Thyroid gland (tissue), 4 donors: ENCODE measurements around the gene RAMAC. TPM values are rescaled to one million over a fixed set of nuclear protein-coding genes. Genes with fewer than 3 reads are reported as not detected.

Source experiments
- DNase-seq, 2 donors: peaks; one replicate each; pipeline ENCODE4 v3.0.0-alpha.2; 2019
- H3K27ac ChIP-seq, 3 donors: fragments of 200-600 bp; sonication (generic); 1 replicate in 2 of 3; 2 replicates in 1 of 3; pipeline ENCODE4 v1.5.1; 2016 to 2019; ENCODE audit warnings: mild to moderate bottlenecking in 1 of 3, moderate library complexity in 1 of 3
- H3K27me3 ChIP-seq: fragments of 200-600 bp; sonication (generic); one replicate; pipeline ENCODE4 v1.5.1; 2019
- H3K36me3 ChIP-seq, 2 donors: fragments of 200-600 bp; sonication (generic); one replicate each; pipeline ENCODE4 v1.5.1; 2016 to 2019
- H3K4me1 ChIP-seq, 2 donors: fragments of 200-600 bp; sonication (generic); one replicate each; pipeline ENCODE4 v1.5.1; 2017 to 2019
- H3K4me3 ChIP-seq, 3 donors: fragments of 200-600 bp; sonication (generic); replicated peaks in 1 of 3; 1 replicate in 2 of 3; 2 replicates in 1 of 3; pipeline ENCODE4 v1.5.1; 2016; ENCODE audit warnings: mild to moderate bottlenecking in 1 of 3
- H3K9me3 ChIP-seq: fragments of 200-600 bp; sonication (generic); one replicate; pipeline ENCODE4 v1.5.1; 2017
- POLR2A ChIP-seq, 2 donors: fragments of 450-650 bp; IDR thresholded peaks; one replicate each; pipeline ENCODE4 v1.6.1; 2017; ENCODE audit warnings: antibody characterized with exemption in 2 of 2, mild to moderate bottlenecking in 2 of 2, moderate library complexity in 1 of 2
- WGBS, 2 donors: methylation state at CpG; one replicate each; pipeline ENCODE4 v1.1.5; 2017; 5-methylcytosine and 5-hydroxymethylcytosine counted together
- intact Hi-C: fragments of 100-400 bp; cut with DNase I; formaldehyde crosslinking; loops from one replicate; pipeline ENCODE4 v1.15.1; 2023
- total RNA-seq, 4 donors: library from RNA; depleted of rRNA; stranded (reverse); fragments of >200 nt; gene quantifications; one replicate each; pipeline ENCODE4 v1.2.3, GENCODE V29; 2016
- TF ChIP-seq, protein P1 (sequence below), 6 experiments: fragments of 200-600 bp in 3 of 6; fragments of 450-650 bp in 3 of 6; sonication (generic) in 3 of 6; IDR thresholded peaks; one replicate each; pipeline ENCODE4 v1.5.1; 2016 to 2019; ENCODE audit warnings: antibody characterized with exemption in 6 of 6, mild to moderate bottlenecking in 2 of 6, inconsistent platforms in 1 of 6, moderate library complexity in 1 of 6

Gene RAMAC
- total RNA-seq, 4 donors from 2014 or later, result 18.7 to 24.0 (median 22.0) TPM

DNA sequence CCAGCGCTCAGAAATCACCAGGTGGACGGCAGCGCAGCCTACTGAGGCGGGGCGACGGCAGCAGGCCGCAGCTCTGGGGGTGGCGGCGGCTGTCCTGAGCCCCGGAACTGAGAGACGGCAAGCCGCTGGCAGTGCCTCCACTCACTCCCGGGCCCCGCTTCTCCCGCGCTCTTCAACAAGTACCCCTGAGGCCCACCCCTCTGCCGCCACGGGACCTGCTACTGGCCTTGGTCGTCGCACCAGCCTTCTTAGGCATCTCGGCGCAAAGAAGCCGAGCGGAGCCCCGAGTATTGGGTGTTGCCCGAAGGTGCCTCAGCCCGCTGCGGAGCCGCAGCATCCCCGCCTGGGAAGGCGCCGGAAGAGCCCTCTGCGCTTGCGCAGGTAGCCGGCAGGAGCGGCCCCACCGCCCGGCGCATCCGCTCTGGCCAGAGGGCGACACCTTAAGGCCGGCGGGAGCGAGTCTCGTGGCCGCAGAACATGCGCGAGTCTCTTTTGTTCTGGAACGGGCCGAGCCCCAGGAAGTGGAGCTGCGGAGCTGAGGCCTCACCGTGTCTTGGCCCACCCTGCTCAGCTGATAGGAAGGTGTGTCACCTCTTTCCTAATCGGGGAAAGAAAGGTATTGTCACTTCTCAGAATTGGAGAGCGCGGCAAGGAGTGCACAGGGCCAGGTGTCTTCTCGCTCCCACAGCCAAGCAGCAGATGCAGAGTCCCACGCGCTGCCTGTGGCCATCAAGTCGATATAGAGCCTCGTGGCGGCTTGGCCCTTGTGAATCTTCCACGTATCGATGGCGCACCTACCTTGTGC lies 25.5 kb downstream of the RAMAC start, which contains the start of gene C15orf40:
Gene C15orf40 (minus strand): TSS at position 369 of the 805 bp plus-strand sequence. CDS start 32 bp downstream, at position 337.
- peaks cover 18 to 22% of the 10 kb centered on the region in 2 donors for H3K4me1 ChIP-seq
- 3 to 5% methylated on average over 22 to 27 of the region's 64 CpGs for WGBS, 2 donors
- TF ChIP-seq, protein P1, sequence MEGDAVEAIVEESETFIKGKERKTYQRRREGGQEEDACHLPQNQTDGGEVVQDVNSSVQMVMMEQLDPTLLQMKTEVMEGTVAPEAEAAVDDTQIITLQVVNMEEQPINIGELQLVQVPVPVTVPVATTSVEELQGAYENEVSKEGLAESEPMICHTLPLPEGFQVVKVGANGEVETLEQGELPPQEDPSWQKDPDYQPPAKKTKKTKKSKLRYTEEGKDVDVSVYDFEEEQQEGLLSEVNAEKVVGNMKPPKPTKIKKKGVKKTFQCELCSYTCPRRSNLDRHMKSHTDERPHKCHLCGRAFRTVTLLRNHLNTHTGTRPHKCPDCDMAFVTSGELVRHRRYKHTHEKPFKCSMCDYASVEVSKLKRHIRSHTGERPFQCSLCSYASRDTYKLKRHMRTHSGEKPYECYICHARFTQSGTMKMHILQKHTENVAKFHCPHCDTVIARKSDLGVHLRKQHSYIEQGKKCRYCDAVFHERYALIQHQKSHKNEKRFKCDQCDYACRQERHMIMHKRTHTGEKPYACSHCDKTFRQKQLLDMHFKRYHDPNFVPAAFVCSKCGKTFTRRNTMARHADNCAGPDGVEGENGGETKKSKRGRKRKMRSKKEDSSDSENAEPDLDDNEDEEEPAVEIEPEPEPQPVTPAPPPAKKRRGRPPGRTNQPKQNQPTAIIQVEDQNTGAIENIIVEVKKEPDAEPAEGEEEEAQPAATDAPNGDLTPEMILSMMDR (IDR thresholded peaks at IDR 0.05), result peak in 5 of 6 experiments; percentile 37 to 91 (median 69)
- TF ChIP-seq POLR2A (IDR thresholded peaks at IDR 0.05), result peak in 1 of 2 donors; percentile 85
- H3K4me3 ChIP-seq, result peak within 1 kb of the TSS; percentile 70 to 94 (median 90)
- intact Hi-C loops, result no loop called here
- H3K27me3 ChIP-seq, result no peaks in the 10 kb centered on the region
- peak within 1 kb of the TSS; percentile 41 to 87 (median 74) for H3K27ac ChIP-seq
- H3K9me3 ChIP-seq, result no peaks in the 10 kb centered on the region
- peak; percentile 90 to 92 for DNase-seq
- H3K36me3 ChIP-seq, result peaks cover 21 to 29% of the 10 kb centered on the region in 2 donors

DNA sequence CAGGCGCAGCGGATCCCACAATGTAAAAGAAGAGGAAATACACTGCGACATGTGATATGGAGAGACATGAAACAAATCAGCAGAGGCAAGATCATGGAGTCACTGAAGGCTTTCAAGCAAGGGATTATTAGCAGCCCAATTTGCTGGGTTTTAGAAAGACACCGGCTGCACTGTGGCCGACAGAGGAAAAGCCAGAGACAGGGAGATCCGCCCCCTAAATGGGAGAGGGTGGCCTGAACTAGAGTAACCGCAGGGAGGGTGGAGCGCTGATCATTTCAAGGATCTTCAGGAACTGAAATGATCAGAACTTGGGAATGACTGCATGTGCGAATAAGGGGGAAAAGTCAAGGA lies 26.0 kb downstream of the RAMAC start:
- H3K27me3 ChIP-seq, result no peaks in the 10 kb centered on the region
- peak overlapping the region; percentile 41 to 87 (median 74) for H3K27ac ChIP-seq
- DNase-seq, result no peak
- H3K9me3 ChIP-seq, result no peaks in the 10 kb centered on the region
- intact Hi-C loops, result no loop called here
- H3K4me1 ChIP-seq, result peaks cover 18 to 22% of the 10 kb centered on the region in 2 donors
- WGBS, 2 donors, result 46 to 47% methylated on average over 9 of the region's 9 CpGs
- TF ChIP-seq, protein P1 (IDR thresholded peaks at IDR 0.05), result no peak
- peaks cover 17 to 23% of the 10 kb centered on the region in 2 donors for H3K36me3 ChIP-seq
- H3K4me3 ChIP-seq, result peak overlapping the region in 1 of 3 donors; percentile 94

DNA sequence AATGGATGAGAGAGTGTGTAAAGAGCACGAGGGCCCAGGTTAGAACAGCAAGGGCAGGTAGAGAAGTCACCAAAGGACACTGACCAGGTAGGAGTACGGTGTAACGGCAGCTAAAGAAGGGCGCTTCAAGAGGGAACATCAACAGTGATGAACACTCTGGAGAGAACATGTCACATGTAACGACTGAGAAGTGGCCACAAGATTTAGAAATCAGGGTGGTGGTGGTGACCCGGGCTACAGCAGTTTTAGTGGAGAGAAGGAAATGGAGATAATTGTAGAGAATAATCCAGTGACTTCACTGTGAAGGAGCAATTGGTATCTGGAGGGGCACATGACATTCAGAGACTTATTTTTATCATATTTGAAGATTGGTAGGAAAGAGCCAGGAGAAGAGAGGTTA lies 26.6 kb downstream of the RAMAC start:
- peaks cover 12 to 17% of the 10 kb centered on the region in 2 donors for H3K36me3 ChIP-seq
- 95% methylated on average over 6 of the region's 6 CpGs for WGBS, 2 donors
- intact Hi-C loops, result no loop called here
- H3K4me3 ChIP-seq, result no peak overlapping the region
- H3K27ac ChIP-seq, result no peak overlapping the region
- no peaks in the 10 kb centered on the region for H3K9me3 ChIP-seq
- no peaks in the 10 kb centered on the region for H3K27me3 ChIP-seq
- TF ChIP-seq POLR2A (IDR thresholded peaks at IDR 0.05), result no peak
- DNase-seq, result no peak
- peaks cover 20 to 26% of the 10 kb centered on the region in 2 donors for H3K4me1 ChIP-seq

DNA sequence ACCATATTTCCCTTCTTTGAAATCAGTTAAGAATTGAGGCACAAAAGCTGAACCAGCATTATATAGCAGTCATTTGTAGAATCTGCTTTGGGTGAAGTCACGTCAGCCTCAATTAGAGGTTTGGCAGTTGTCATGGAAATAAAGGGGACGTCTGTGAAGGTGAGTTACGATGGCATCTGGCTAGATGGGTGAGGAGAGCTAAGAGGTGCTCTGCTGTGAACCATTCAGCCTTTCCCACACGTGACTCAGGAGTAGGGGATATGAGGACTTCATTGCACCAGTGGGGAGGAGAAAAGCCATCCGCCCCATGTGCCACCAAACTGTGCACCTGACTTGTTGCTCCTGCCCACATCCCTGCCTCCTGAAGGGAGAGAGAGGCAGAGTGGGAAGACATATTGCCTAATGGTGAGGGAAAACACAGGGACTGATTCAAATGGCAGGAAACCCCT lies 28.2 kb downstream of the RAMAC start:
- H3K27me3 ChIP-seq, result no peaks in the 10 kb centered on the region
- peaks cover 31 to 40% of the 10 kb centered on the region in 2 donors for H3K4me1 ChIP-seq
- WGBS, 2 donors, result 74 to 79% methylated on average over 5 of the region's 5 CpGs
- no peak overlapping the region for H3K27ac ChIP-seq
- no peaks in the 10 kb centered on the region for H3K9me3 ChIP-seq
- no peak for TF ChIP-seq POLR2A (IDR thresholded peaks at IDR 0.05)
- TF ChIP-seq, protein P1 (IDR thresholded peaks at IDR 0.05), result no peak
- intact Hi-C loops, result no loop called here
- H3K36me3 ChIP-seq, result peaks cover 1 to 4% of the 10 kb centered on the region in 2 donors
- H3K4me3 ChIP-seq, result no peak overlapping the region
- DNase-seq, result no peak

DNA sequence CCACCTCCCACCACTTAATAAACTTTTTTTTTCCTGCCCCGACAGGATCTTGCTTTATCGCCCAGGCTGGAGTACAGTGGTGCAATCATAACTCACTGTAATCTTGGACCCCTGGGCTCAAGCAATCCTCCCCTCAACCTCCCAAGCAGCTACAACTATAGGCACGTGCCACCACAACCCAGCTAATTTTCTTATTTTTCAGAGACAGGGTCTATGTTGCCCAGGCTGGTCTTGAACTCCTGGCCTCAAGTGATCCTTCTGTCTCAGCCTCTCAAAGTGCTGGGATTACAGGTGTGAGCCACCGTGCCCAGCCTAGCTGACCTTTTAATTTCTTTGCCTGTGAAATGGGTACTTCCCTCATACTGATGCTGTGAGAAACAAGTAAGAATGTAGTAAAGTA lies 29.4 kb downstream of the RAMAC start:
- 85 to 89% methylated on average over 4 of the region's 4 CpGs for WGBS, 2 donors
- H3K27me3 ChIP-seq, result no peaks in the 10 kb centered on the region
- H3K36me3 ChIP-seq, result no peaks in the 10 kb centered on the region
- TF ChIP-seq POLR2A (IDR thresholded peaks at IDR 0.05), result no peak
- TF ChIP-seq, protein P1 (IDR thresholded peaks at IDR 0.05), result no peak
- no peak overlapping the region for H3K4me3 ChIP-seq
- no peak for DNase-seq
- H3K4me1 ChIP-seq, result peaks cover 27 to 39% of the 10 kb centered on the region in 2 donors
- H3K27ac ChIP-seq, result no peak overlapping the region
- no peaks in the 10 kb centered on the region for H3K9me3 ChIP-seq
- intact Hi-C loops, result no loop called here
